ENCODE measurements around the gene METAP1. TPM values are rescaled to one million over a fixed set of nuclear protein-coding genes. Genes with fewer than 3 reads are reported as not detected.

The METAP1 gene
- total RNA-seq, 1 experiment from 2014 or later, result 63.5 TPM

DNA sequence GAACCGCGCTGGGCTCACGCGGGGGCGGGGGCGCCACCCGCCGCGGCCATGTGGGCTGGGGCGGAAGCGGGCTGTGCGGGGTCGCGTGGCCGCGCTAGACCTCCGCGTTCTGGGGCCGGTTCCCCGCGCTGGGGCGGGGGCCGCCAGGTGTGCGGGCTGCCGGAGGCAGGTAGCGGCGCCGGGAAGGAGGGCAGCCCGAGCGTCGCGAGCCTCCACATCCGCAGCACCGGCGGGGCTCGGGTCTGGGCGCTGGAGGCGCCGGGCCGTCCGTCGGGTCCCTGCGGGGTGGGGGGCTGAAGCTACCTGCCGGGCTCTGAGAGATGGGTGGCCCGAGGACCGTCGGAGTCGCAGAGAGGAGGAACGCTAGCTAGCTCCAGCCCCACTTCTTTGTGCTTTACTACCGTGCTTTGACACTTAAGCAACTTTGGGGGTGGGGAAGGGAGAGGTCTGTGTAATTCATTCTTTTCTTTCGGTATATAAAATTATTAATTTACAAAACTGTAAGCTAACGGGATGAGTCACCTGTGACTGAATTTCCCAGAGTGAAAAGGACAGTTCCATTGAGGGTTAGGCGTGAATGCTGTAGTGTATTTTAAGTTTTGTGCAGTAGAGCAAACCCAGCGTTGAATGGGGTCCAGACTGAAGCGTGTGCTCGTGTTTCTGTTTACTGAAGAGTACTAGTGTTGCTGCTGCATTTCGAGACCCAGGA lies 689 bp downstream of the METAP1 start:
- no peak for DNase-seq

More for the DNA sequence above, 689 bp downstream of the METAP1 start:
- TF ChIP-seq, protein P1, sequence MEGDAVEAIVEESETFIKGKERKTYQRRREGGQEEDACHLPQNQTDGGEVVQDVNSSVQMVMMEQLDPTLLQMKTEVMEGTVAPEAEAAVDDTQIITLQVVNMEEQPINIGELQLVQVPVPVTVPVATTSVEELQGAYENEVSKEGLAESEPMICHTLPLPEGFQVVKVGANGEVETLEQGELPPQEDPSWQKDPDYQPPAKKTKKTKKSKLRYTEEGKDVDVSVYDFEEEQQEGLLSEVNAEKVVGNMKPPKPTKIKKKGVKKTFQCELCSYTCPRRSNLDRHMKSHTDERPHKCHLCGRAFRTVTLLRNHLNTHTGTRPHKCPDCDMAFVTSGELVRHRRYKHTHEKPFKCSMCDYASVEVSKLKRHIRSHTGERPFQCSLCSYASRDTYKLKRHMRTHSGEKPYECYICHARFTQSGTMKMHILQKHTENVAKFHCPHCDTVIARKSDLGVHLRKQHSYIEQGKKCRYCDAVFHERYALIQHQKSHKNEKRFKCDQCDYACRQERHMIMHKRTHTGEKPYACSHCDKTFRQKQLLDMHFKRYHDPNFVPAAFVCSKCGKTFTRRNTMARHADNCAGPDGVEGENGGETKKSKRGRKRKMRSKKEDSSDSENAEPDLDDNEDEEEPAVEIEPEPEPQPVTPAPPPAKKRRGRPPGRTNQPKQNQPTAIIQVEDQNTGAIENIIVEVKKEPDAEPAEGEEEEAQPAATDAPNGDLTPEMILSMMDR (conservative IDR thresholded peaks at IDR 0.05), result no peak
- Histone ChIP-seq H2BK20ac (ENCODE audit: low read depth, low read length, poor library complexity, severe bottlenecking) (no peak overlapping the region), H2BK120ac (ENCODE audit: low read depth, low read length, poor library complexity, severe bottlenecking) (no peak overlapping the region), H2BK12ac (ENCODE audit: insufficient read length, low read depth, low read length) (peak overlapping the region; percentile 45), H3K79me1 (ENCODE audit: insufficient read depth, low read depth, low read length, poor library complexity, severe bottlenecking) (no peaks in the 10 kb centered on the region), H3K4me1 (ENCODE audit: insufficient read depth, low read length) (no peaks in the 10 kb centered on the region; the same call in 1 of the 2 replicates), H2BK5ac (ENCODE audit: insufficient read length, low read length) (no peak overlapping the region), H3K56ac (ENCODE audit: insufficient read length, low read depth, low read length) (peak overlapping the region; percentile 66), H3T11ph (ENCODE audit: low read length) (no peak overlapping the region), H3K18ac (ENCODE audit: insufficient read length, low read depth, low read length) (peak overlapping the region; percentile 100), H3K4ac (ENCODE audit: low read depth, low read length) (no peak overlapping the region; the same call in 1 of the 2 replicates), H4K20me1 (ENCODE audit: control insufficient read depth, insufficient read depth, insufficient read length) (no peaks in the 10 kb centered on the region), H4K5ac (ENCODE audit: insufficient read length, low read depth, low read length) (peak overlapping the region; percentile 33), H3K9me3 (ENCODE audit: control insufficient read depth, low read depth, low read length) (no peaks in the 10 kb centered on the region), H4K8ac (replicated peaks; ENCODE audit: insufficient read length, low read depth, low read length) (no peak overlapping the region), H3K14ac (ENCODE audit: insufficient read depth, low read length) (peak overlapping the region; percentile 100), H3K23ac (ENCODE audit: insufficient read length, low read depth, low read length) (no peak overlapping the region), H3K4me2 (ENCODE audit: insufficient read depth, insufficient read length, low read length) (peak overlapping the region; percentile 99), H3K9ac (ENCODE audit: extremely low read depth, insufficient read length, low read length) (peak overlapping the region; percentile 99), H4K91ac (ENCODE audit: insufficient read length, low read depth, low read length) (no peak overlapping the region), H3K23me2 (ENCODE audit: insufficient read length, low read depth, low read length, poor library complexity, severe bottlenecking) (peaks cover 6% of the 10 kb centered on the region), H2BK15ac (ENCODE audit: low read depth, low read length) (no peak overlapping the region), H2AK5ac (ENCODE audit: insufficient read length, low read length) (no peak overlapping the region), H3K27me3 (ENCODE audit: insufficient read depth, low read length) (no peaks in the 10 kb centered on the region), H3K27ac (ENCODE audit: insufficient read length, low read depth, low read length) (no peak overlapping the region), H3K79me2 (ENCODE audit: insufficient read depth, low read length) (peaks cover 35% of the 10 kb centered on the region), H2AFZ (ENCODE audit: low read length) (no peak overlapping the region)
- Mint-ChIP-seq H3K27me3 (ENCODE audit: low read depth) (no peaks in the 10 kb centered on the region; the same call in 1 of the 2 replicates), H3K4me3 (peak overlapping the region; percentile 79 to 91), H3K9me3 (peaks cover 2 to 3% of the 10 kb centered on the region in 2 experiments; a peak in 4 of 5 replicates), H3K27ac (peak overlapping the region; percentile 26 to 92 (median 82); a peak in 6 of 7 replicates), H3K36me3 (ENCODE audit: insufficient read depth in 1 of 3, low read depth in 3 of 3) (peaks cover 3 to 8% (median 3%) of the 10 kb centered on the region in 3 experiments; a peak in 5 of 7 replicates), H3K4me1 (peaks cover 33 to 35% of the 10 kb centered on the region in 2 experiments)
- no CpG with 5 or more reads among the region's 57 CpGs for WGBS (ENCODE audit: extremely low coverage, insufficient read length, low lambda C conversion rate)
